OCI-LY1 (cell line): ENCODE data around the gene IL1RAPL2.

Experiments
- H2AFZ ChIP-seq: fragments of 200-600 bp; sonication (generic), shearing (Covaris generic); 2 replicates; pipeline ENCODE4 v1.6.0; 2014; ENCODE audit warnings: antibody characterized with exemption, mild to moderate bottlenecking, low read length
- H3F3A ChIP-seq: fragments of 200-600 bp; sonication (generic), shearing (Covaris generic); 2 replicates; pipeline ENCODE4 v1.6.0; 2014; ENCODE audit warnings: mild to moderate bottlenecking, antibody characterized with exemption, low read length, moderate library complexity; ENCODE audit not compliant: insufficient read depth
- H3K27ac ChIP-seq: fragments of 200-600 bp; sonication (generic); 2 replicates; pipeline ENCODE4 v1.5.1; 2014; ENCODE audit warnings: low read length, mixed run types, mild to moderate bottlenecking, low read depth; ENCODE audit not compliant: poor library complexity, severe bottlenecking
- H3K27me3 ChIP-seq: fragments of 200-600 bp; sonication (generic); 2 replicates; pipeline ENCODE4 v1.6.0; 2014; ENCODE audit warnings: antibody characterized with exemption, mild to moderate bottlenecking, low read length, moderate library complexity; ENCODE audit not compliant: insufficient read depth
- H3K36me3 ChIP-seq: fragments of 200-600 bp; sonication (generic); 2 replicates; pipeline ENCODE4 v1.6.1; 2014; ENCODE audit warnings: mild to moderate bottlenecking, antibody characterized with exemption, low read length, moderate library complexity, mixed read lengths; ENCODE audit not compliant: insufficient read depth
- H3K4me1 ChIP-seq: fragments of 200-600 bp; sonication (generic); 2 replicates; pipeline ENCODE4 v1.5.1; 2014; ENCODE audit warnings: mild to moderate bottlenecking, low read length, moderate library complexity; ENCODE audit not compliant: insufficient read depth, severe bottlenecking
- H3K4me2 ChIP-seq: fragments of 200-600 bp; sonication (generic), shearing (Covaris generic); 2 replicates; pipeline ENCODE4 v1.6.1; 2014; ENCODE audit warnings: low read length
- H3K4me3 ChIP-seq: fragments of 200-600 bp; sonication (generic); 2 replicates; pipeline ENCODE4 v1.5.1; 2014; ENCODE audit warnings: low read length, low read depth, mild to moderate bottlenecking, mixed read lengths; ENCODE audit not compliant: poor library complexity, severe bottlenecking
- H3K79me2 ChIP-seq: fragments of 200-600 bp; shearing (Covaris generic); 2 replicates; pipeline ENCODE4 v1.6.1; 2016; ENCODE audit warnings: mixed run types, low read length, mixed read lengths; ENCODE audit not compliant: insufficient read depth
- H3K9ac ChIP-seq: fragments of 200-600 bp; sonication (generic), shearing (Covaris generic); 2 replicates; pipeline ENCODE4 v1.6.1; 2014; ENCODE audit warnings: mild to moderate bottlenecking, low read length, mixed read lengths
- H3K9me2 ChIP-seq: fragments of 200-600 bp; sonication (generic), shearing (Covaris generic); 2 replicates; pipeline ENCODE4 v1.6.1; 2014; ENCODE audit warnings: low read depth, mild to moderate bottlenecking, low read length, mixed read lengths
- H3K9me3 ChIP-seq: fragments of 200-600 bp; shearing (Covaris generic); 2 replicates; pipeline ENCODE4 v1.6.1; 2014; ENCODE audit warnings: low read length, mixed read lengths
- H4K20me1 ChIP-seq: fragments of 200-600 bp; sonication (generic), shearing (Covaris generic); 2 replicates; pipeline ENCODE4 v1.6.0; 2016; ENCODE audit warnings: mild to moderate bottlenecking, low read length; ENCODE audit not compliant: insufficient read depth
- CTCF ChIP-seq: fragments of 200-600 bp; sonication (generic), shearing (Covaris generic); IDR thresholded peaks from 2 replicates; pipeline ENCODE4 v1.5.1; 2017; ENCODE audit warnings: mild to moderate bottlenecking, antibody characterized with exemption, low read length, moderate library complexity, mixed read lengths
- EZH2 ChIP-seq: fragments of 200-600 bp; sonication (generic), shearing (Covaris generic); IDR thresholded peaks from 2 replicates; pipeline ENCODE4 v1.8.0; 2017; ENCODE audit warnings: borderline replicate concordance, mixed run types, mild to moderate bottlenecking, antibody characterized with exemption, low read length, moderate library complexity, mixed read lengths

IL1RAPL2 gene

GRCh38 chrX:105480646-105481310 is 914.8 kb downstream of the IL1RAPL2 start:
- no peak overlapping the region for H3K27ac ChIP-seq

DNA sequence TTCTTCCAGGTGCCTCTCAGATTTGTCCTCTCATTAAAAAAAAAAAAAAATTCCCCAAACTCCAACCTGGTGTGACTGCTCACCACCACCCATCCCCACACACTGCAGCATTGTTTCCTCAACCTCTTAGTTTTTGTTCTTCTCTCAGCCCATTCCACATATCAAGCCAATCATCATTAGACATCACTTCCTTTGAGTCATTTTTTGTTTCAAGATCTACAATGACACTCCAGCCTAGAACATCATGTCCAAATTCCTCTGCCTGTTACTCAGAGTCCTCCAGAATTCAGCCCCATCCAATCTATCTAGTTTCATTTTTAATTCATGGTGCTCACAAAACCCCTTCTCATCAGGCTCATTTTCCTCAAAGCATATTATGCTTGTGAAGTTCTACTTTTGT is 917.0 kb downstream of the IL1RAPL2 start:
- Histone ChIP-seq H3K4me3 (no peak overlapping the region), H3K9me2 (no peaks in the 10 kb centered on the region), H3K27ac (no peak overlapping the region), H2AFZ (no peak overlapping the region), H3K79me2 (no peaks in the 10 kb centered on the region), H3K4me2 (no peak overlapping the region), H3K9me3 (no peaks in the 10 kb centered on the region), H3K4me1 (no peaks in the 10 kb centered on the region), H3K9ac (no peak overlapping the region), H3K36me3 (no peaks in the 10 kb centered on the region), H3K27me3 (no peaks in the 10 kb centered on the region), H3F3A (no peaks in the 10 kb centered on the region), H4K20me1 (no peaks in the 10 kb centered on the region)
- TF ChIP-seq CTCF, result no peak
- TF ChIP-seq EZH2, result no peak

More at GRCh38 chrX:105480646-105481310, 914.8 kb downstream of the IL1RAPL2 start:
- no peak overlapping the region for H3K9ac ChIP-seq
- H3K4me1 ChIP-seq, result no peaks in the 10 kb centered on the region
- no peaks in the 10 kb centered on the region for H3K9me2 ChIP-seq
- H3K27me3 ChIP-seq, result no peaks in the 10 kb centered on the region
- H3K79me2 ChIP-seq, result no peaks in the 10 kb centered on the region
- no peaks in the 10 kb centered on the region for H3K9me3 ChIP-seq
- H3F3A ChIP-seq, result no peaks in the 10 kb centered on the region
- TF ChIP-seq CTCF, result no peak
- TF ChIP-seq EZH2, result no peak
- H4K20me1 ChIP-seq, result no peaks in the 10 kb centered on the region
- no peaks in the 10 kb centered on the region for H3K36me3 ChIP-seq
- no peak overlapping the region for H3K4me2 ChIP-seq
- H2AFZ ChIP-seq, result no peak overlapping the region
- H3K4me3 ChIP-seq, result no peak overlapping the region

GRCh38 chrX:105488716-105489115 is 922.7 kb downstream of the IL1RAPL2 start:
- H3K27ac ChIP-seq, result no peak overlapping the region
- H3K9me2 ChIP-seq, result no peaks in the 10 kb centered on the region
- H3F3A ChIP-seq, result no peaks in the 10 kb centered on the region
- no peak overlapping the region for H3K4me3 ChIP-seq
- no peaks in the 10 kb centered on the region for H3K9me3 ChIP-seq
- no peaks in the 10 kb centered on the region for H3K36me3 ChIP-seq
- H4K20me1 ChIP-seq, result no peaks in the 10 kb centered on the region
- H3K9ac ChIP-seq, result no peak overlapping the region
- H3K27me3 ChIP-seq, result no peaks in the 10 kb centered on the region
- H3K4me2 ChIP-seq, result no peak overlapping the region
- no peak overlapping the region for H2AFZ ChIP-seq
- H3K79me2 ChIP-seq, result no peaks in the 10 kb centered on the region
- no peaks in the 10 kb centered on the region for H3K4me1 ChIP-seq
- TF ChIP-seq EZH2, result no peak
- TF ChIP-seq CTCF, result no peak
